HG03439 (cell line): ENCODE results near the gene INPP5F.
"Not testable (repeated sequence)": the region's sequence is repeated elsewhere in the genome, so short reads cannot be mapped to it uniquely, and the experiment has no call there.

ENCODE experiments used
- ATAC-seq: cut with Tn5 transposase; IDR thresholded peaks from one replicate; pipeline ENCODE4 v1.9.1; 2021; ENCODE audit warnings: mild to moderate bottlenecking, moderate library complexity; ENCODE audit not compliant: unreplicated experiment

Gene INPP5F

GRCh38 chr10:119772334-119772733, 46.5 kb downstream of the INPP5F start:
- no peak for ATAC-seq

GRCh38 chr10:119773041-119773440, 47.2 kb downstream of the INPP5F start:
- not testable (repeated sequence) for ATAC-seq

DNA sequence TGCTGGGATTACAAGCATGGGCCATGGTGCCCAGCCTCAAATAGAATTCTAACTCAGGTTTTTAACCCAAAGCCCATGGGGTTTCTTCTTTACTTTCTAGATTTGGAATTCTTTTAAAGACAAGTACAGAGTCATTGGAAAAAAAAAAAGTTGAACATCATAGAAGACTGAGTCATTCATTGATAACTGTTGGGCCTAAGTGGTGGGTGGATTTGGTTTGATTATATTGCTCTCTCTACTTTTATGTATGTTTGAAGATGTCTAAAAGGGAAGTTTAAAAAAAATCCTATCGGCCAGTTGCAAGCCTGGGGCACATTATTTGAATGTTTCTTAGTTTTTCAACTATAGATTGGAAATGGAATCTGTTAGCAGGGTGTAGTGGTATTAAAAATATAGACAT, 49.7 kb downstream of the INPP5F start:
- no peak for ATAC-seq

- ATAC-seq: no peak
Observed at GRCh38 chr10:119776536-119776935, 50.7 kb downstream of the INPP5F start.

DNA sequence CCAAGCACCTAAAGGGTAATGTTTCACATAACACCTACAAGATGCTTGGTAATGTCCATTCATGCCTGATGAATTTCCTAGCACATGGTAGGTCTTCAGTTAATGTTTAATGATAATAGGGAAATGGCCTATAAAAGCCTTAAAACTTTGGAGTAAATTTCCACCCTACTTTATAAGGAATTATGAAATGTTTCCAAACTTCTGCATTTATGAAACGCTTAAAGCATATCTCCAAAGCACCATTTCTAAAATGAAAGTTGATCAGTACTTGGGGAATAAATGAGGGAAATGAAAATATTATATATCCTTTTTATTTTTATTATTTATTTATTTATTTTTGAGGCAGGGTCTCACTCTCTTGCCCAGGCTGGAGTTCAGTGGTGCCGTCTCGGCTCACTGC, 51.8 kb downstream of the INPP5F start:
- no peak for ATAC-seq

DNA sequence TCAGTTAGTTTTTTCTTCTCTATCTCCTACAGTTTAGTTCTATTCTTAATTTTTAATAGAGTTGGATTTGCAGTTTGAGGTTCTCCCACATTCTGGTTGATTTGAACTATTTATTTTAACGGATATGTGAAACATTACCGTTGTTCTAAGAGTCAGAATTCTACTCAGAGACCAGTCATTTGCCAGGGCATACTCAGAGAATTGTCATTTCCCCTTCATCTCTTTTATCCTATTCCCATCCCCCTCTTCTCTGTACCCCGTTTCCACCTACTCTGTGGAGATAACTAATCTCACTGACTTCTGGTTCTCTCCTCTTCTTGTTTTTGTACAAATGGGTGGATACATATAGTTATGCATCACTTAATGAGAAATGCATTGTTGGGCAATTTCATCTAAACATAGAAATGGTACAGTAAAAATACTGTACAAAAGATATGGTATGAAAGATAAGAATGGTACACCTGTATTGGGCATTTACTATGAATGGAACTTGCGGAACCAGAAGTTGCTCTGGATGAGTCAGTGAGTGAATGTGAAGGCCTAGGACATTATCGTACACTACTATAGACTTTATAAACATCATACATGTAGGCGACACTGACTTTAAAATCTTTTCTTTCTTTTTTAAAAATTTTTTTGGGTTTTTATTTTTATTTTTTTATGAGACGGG, 53.1 kb downstream of the INPP5F start:
- no peak for ATAC-seq

DNA sequence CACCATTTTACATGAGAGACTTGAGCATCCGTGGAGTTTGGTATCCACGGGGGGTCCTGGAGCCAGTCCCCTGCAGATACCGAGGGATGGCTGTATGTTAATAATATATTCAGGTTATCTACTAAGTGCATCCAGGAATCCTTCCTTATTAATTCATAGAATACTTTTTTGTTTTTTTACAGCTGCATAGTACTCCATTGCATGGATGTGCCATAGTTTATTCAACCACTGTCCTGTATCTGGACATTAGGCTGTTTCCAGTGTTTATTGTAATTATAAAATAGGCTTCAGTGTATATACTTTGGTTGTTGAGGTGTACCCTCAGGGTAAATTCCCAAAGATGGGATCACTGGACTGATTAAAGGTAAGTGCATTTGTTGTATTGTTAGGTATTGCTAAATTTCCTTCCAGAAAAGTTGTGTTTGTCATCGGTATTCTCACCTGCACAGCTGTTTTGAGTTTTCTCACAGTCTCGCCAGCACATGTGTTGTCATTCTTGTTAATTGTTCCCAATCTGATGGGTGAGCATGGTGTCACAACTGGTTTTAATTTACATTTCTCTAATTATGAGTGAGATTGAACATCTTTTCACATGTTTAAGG, 55.1 kb downstream of the INPP5F start:
- ATAC-seq: no peak

GRCh38 chr10:119781498-119781897, 55.6 kb downstream of the INPP5F start:
- ATAC-seq: no peak

- no peak for ATAC-seq
Observed at GRCh38 chr10:119782981-119783664, 57.3 kb downstream of the INPP5F start.

DNA sequence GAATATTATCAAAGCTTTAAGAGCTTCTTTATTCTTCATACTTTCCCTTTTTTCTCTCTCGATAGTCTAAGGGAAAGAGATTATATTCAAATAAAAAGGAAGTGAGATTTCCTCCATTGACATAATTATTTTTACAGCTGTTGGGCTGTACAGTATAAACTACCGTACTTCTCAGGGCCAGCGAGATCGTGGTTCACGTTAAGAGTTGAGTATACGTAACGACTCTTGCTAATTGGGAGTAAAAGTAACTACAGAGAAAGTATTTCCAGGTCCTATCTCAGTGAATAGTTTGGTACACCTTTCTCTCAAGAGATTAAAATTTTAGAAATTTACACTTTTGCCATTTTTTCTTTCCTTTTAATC, 57.8 kb downstream of the INPP5F start:
- ATAC-seq: no peak

DNA sequence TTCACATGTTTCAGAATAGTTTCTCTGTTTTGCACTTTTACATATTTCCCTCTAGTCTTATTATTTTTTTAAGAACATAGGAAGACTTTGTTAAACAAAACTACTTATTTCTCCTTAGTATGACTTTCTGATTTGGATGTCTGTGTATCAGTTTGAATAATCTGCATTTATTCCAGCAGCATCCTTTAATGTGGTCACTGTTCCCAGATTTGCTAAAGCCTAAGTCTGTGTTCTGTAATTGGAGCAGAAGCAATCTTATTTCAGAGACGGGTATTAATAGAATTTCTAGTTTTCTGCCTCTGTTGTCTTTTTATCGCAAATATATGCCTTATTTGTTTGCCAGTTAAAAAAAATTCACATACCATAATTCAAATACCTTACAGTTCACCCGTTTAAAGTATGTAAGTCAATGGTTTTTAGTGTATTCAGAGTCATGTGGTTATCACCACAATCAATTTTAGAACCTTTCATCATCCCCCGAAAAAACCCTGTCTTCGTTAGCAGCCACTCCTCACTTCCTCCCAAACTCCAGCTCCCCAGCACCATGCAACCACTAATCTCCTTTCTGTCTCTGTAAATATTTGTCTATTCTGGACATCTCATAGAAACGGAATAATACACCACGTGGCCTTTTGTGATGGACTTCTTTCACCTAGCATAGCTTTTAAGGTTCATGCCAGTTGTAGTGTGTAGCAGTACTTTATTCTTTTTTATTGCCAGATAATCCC, 58.7 kb downstream of the INPP5F start:
- no peak for ATAC-seq

GRCh38 chr10:119786117-119786769, 60.4 kb downstream of the INPP5F start:
- no peak for ATAC-seq

DNA sequence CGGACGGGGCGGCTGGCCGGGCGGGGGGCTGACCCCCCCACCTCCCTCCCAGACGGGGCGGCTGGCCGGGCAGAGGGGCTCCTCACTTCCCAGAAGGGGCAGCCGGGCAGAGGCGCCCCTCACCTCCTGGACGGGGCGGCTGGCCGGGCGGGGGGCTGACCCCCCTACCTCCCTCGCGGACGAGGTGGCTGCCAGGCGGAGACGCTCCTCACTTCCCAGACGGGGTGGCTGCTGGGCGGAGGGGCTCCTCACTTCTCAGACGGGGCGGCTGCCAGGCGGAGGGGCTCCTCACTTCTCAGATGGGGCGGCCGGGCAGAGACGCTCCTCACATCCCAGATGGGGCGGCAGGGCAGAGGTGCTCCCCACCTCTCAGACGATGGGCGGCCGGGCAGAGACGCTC, 69.3 kb downstream of the INPP5F start:
- not testable (repeated sequence) for ATAC-seq

DNA sequence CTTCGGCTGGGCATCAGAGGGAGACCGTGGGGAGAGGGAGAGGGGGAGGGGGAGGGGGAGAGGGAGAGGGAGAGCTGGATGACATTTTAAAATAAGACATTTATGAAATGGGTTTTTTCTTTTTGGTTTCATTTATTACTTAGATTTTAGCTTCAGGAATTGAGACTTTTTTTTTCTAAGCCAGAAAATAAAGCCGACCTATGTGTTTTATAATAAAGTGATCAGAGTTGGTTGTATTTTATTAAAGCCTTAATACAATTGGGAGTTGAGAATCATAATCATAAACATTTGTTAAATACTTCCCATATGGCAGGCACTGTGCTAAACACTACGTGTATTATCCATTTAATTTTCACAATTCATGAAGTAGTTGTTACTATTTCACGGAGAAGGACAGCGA, 70.2 kb downstream of the INPP5F start:
- ATAC-seq: no peak

DNA sequence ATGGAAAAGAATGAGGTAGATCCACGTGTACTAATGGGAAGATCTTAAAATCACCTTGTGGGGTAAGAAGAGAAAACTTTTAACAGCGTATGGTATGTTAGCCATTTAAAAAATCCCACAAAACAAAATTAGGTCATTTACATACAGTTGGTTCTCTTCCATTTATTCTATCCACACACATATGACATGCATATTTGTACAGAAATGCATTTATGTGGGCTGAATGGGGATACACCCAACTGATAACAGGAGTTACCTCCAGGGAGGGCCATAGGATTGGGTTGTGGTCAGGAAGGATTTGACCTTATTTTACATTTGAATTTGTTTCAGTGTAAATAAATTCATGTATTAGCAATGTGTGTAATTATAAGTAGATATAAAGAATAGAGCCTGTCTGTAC, 75.3 kb downstream of the INPP5F start:
- ATAC-seq: no peak

DNA sequence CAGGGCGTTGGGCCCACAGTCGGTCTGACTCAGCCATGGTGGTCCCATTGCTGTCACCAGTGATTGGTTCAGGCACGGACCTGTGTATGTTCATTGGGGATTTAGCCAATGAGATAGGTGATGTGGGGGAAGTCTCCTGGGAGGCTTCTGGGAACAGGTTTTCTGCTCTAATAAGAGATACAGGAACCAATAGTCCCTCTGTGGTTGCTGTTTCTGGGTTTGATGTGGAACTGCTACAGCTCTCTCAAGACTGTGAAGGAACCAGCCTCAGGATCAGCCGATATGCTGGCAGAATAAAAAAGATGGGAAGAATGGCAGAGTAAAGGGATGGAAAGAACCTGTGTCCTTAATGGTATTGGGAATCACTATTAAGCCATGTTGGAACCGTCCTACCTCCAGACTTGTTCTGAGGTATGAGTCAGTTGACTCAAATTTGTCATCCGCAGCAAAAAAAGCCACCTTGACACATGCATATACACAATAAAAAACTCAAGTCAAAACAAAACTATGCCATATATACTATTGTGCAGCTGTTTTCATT, 76.2 kb downstream of the INPP5F start:
- no peak for ATAC-seq

- no peak for ATAC-seq
Observed at GRCh38 chr10:119803264-119803663, 77.4 kb downstream of the INPP5F start.

- ATAC-seq: no peak
Observed at GRCh38 chr10:119805702-119806230, 79.9 kb downstream of the INPP5F start.

DNA sequence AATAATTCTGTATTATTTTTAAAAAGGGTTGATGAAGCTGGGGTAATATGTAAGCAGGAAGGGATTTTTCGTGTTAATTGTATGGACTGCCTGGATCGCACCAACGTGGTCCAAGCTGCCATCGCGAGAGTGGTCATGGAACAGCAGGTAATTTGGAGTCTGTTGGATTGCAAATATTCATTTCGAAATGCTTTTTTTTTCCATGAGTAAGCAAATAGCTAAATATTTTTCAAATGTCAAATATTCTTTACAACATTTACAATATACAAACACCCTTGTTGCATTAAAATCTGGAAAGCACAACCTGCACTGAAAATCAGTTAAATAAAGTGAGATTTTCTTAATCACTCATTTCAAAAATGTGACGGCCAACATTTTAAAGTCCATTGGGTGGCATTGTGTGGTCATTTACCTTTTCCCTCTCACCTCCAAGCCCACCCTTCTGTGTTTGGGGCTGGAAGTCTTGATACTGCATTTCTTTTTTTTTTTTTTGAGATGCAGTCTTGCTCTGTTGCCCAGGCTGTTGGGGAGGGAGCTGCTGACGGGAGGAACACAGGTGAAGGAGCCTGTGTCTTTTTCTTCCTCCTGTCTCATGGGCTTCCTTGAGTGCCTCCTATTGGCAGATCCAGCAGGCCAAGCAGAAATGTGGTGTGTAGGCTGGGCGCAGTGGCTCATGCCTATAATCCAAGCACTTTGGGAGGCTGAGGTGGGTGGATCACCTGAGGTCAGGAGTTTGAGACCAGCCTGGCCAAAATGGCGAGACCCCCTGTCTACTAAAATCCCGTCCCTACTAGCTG, 80.7 kb downstream of the INPP5F start:
- no peak for ATAC-seq
